Mucosa of descending colon (tissue), 3 donors: Measurements from ENCODE around the gene NLRX1. TPM values are rescaled to one million over a fixed set of nuclear protein-coding genes. Genes with fewer than 3 reads are reported as not detected.

Source experiments
- ATAC-seq: fragments of 200-7000 bp; cut with Tn5 transposase; one replicate; pipeline ENCODE4 v1.9.1; 2020; ENCODE audit warnings: mild to moderate bottlenecking, moderate library complexity
- DNase-seq, 3 donors: peaks; one replicate each; pipeline ENCODE4 v3.0.0-alpha.2; 2020
- H3K36me3 ChIP-seq: fragments of 200-600 bp; one replicate; pipeline ENCODE4 v1.8.0; 2021; ENCODE audit warnings: low read depth, mild to moderate bottlenecking
- H3K4me1 ChIP-seq: fragments of 200-600 bp; one replicate; pipeline ENCODE4 v1.8.0; 2021; ENCODE audit warnings: low read depth, mild to moderate bottlenecking
- H3K4me3 ChIP-seq: fragments of 200-600 bp; one replicate; pipeline ENCODE4 v1.8.0; 2021; ENCODE audit warnings: mild to moderate bottlenecking
- H3K9me3 ChIP-seq: fragments of 200-600 bp; one replicate; pipeline ENCODE4 v1.8.0; 2021; ENCODE audit warnings: mild to moderate bottlenecking
- intact Hi-C, 2 donors: fragments of 100-400 bp; cut with DNase I in 1 of 2; cut with micrococcal nuclease in 1 of 2; formaldehyde crosslinking; loops; one replicate each; pipeline versions ENCODE4 v1.11.0 to v1.11.1; 2022; cut with DNase I, micrococcal nuclease
- total RNA-seq, 3 donors: library from RNA; stranded (reverse); fragmentation: NEBNext Ultra II Directional in 2 of 3; extraction: Animal tissue kit (Norgen Biotek cat#: 25700) in 2 of 3; gene quantifications; one replicate each; pipeline versions ENCODE4 v1.2.1 to v1.2.4, GENCODE V29; 2021 to 2023
- TF ChIP-seq, protein P1 (sequence below): fragments of 200-600 bp; IDR thresholded peaks from one replicate; pipeline ENCODE4 v1.8.0; 2022; ENCODE audit warnings: antibody characterized with exemption, mild to moderate bottlenecking
- donor health status: DM: no; HTN: no; CAD: no; lungs with moderate emphysema.
- donor health status: DM: no; HTN: no; CAD: no.
- donor health status: DM: no; HTN: yes; CAD: no.

Gene NLRX1
- total RNA-seq, 3 donors from 2014 or later, result 14.1 to 19.3 (median 16.3) TPM

DNA sequence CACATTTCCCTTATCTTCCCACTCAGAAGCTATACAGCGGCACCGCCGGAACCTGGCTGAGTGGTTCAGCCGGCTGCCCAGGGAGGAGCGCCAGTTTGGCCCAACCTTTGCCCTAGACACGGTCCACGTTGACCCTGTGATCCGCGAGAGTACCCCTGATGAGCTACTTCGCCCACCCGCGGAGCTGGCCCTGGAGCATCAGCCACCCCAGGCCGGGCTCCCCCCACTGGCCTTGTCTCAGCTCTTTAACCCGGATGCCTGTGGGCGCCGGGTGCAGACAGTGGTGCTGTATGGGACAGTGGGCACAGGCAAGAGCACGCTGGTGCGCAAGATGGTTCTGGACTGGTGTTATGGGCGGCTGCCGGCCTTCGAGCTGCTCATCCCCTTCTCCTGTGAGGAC, 4.9 kb downstream of the NLRX1 start:
- ATAC-seq, result no peak
- no peak for DNase-seq
- Histone ChIP-seq H3K36me3 (no peaks in the 10 kb centered on the region), H3K4me3 (no peak overlapping the region), H3K4me1 (no peaks in the 10 kb centered on the region), H3K9me3 (no peaks in the 10 kb centered on the region)
- intact Hi-C loops, result no loop called here
- TF ChIP-seq, protein P1, sequence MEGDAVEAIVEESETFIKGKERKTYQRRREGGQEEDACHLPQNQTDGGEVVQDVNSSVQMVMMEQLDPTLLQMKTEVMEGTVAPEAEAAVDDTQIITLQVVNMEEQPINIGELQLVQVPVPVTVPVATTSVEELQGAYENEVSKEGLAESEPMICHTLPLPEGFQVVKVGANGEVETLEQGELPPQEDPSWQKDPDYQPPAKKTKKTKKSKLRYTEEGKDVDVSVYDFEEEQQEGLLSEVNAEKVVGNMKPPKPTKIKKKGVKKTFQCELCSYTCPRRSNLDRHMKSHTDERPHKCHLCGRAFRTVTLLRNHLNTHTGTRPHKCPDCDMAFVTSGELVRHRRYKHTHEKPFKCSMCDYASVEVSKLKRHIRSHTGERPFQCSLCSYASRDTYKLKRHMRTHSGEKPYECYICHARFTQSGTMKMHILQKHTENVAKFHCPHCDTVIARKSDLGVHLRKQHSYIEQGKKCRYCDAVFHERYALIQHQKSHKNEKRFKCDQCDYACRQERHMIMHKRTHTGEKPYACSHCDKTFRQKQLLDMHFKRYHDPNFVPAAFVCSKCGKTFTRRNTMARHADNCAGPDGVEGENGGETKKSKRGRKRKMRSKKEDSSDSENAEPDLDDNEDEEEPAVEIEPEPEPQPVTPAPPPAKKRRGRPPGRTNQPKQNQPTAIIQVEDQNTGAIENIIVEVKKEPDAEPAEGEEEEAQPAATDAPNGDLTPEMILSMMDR, result no peak

DNA sequence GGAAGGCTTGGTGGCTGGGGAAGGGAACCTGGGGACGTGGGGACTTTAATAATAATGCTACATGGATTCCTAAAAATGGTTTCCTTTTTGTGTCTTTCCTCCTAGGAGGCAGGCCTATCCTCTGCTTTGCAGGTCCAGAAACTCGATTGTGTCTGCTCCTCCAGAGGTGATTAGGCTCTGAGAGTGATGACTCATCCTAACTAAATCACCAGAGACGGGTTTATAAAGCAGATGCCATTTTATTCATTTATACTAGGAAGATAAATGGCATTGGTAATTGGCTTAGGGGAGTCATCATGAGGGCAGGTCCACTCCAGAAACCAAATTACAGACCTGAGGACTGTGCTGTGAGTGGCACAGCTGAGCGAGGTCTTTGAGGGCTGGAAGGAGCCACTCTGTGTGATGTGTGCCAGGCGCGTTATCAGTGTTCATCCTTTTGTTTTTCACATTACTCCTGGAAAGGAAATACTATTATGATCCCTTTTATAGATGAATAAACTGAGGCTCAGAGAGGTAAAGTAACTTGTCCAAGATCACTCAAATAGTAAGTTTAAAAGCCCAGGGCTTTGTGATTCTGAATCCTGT, 7.1 kb downstream of the NLRX1 start:
- Histone ChIP-seq H3K4me1 (no peaks in the 10 kb centered on the region), H3K36me3 (no peaks in the 10 kb centered on the region), H3K9me3 (no peaks in the 10 kb centered on the region), H3K4me3 (no peak overlapping the region)
- TF ChIP-seq, protein P1, result no peak
- DNase-seq, result no peak
- peak; percentile 35 for ATAC-seq
- intact Hi-C loops, result no loop called here

DNA sequence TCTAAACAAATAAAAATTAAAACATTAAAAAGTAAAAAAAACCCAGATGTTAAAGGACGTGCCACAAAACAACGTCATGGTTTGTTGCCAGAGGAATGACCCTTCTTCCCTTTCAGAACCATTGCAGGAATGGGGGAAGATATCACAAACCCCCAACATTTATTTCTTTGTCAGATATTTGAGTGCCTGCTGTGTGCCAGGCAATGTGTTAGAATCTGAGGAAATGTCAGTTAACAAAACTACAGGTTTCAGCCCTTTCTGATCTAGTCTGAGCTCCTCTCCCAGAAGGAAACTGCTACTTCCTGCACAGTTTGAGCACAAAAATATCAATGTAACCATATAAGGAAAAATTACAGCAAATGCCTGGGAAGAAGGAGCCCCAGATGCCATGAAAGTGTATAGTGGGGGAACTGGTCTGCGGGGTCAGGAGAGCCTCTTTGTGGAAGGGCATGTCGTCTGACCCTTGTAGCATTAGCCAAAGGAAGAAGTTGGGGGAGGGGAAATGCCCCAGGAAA, 9.7 kb downstream of the NLRX1 start:
- TF ChIP-seq, protein P1, result no peak
- DNase-seq, result no peak
- Histone ChIP-seq H3K4me3 (no peak overlapping the region), H3K9me3 (no peaks in the 10 kb centered on the region), H3K4me1 (no peaks in the 10 kb centered on the region), H3K36me3 (no peaks in the 10 kb centered on the region)
- intact Hi-C loops, result no loop called here
- ATAC-seq, result no peak

DNA sequence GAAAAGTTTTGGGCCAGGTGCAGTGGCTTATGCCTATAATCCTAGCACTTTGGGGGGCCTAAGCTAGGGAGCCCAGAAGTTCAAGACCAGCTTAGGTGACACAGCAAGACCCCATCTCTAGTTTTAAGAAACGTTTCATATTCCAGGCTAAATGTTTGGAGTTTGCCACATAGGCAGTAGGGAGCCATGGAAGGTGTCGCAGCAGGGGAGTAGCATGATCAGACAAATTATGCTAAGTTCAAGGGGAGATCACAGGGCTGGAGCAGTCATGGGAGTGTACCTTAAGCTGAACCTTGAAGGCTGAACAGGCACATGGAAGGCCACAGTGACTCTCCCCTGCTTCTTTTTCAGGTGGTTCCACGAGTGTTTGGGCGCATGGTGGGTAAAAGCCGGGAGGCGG, 10.8 kb downstream of the NLRX1 start:
- no peaks in the 10 kb centered on the region for H3K9me3 ChIP-seq
- intact Hi-C loops, result no loop called here
- TF ChIP-seq, protein P1, result no peak
- ATAC-seq, result no peak
- H3K4me3 ChIP-seq, result no peak overlapping the region
- no peaks in the 10 kb centered on the region for H3K36me3 ChIP-seq
- no peaks in the 10 kb centered on the region for H3K4me1 ChIP-seq
- DNase-seq, result no peak

DNA sequence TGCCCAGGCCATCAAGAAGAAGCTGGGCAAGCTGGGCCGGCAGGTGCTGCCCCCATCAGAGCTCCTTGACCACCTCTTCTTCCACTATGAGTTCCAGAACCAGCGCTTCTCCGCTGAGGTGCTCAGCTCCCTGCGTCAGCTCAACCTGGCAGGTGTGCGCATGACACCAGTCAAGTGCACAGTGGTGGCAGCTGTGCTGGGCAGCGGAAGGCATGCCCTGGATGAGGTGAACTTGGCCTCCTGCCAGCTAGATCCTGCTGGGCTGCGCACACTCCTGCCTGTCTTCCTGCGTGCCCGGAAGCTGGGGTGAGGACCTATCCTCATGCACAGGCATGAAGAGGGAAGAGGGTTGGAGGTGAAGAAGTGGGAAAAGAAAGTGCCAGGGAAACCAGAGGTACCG, 11.5 kb downstream of the NLRX1 start:
- intact Hi-C loops, result loop anchor here in 1 of 2 donors (10.0 kb wide), 1 partner anchor 45 kb away; no protein-coding TSS in a partner anchor
- no peak overlapping the region for H3K4me3 ChIP-seq
- no peaks in the 10 kb centered on the region for H3K9me3 ChIP-seq
- DNase-seq (no peak), ATAC-seq (no peak)
- no peaks in the 10 kb centered on the region for H3K36me3 ChIP-seq
- TF ChIP-seq, protein P1, result no peak
- peaks cover 3% of the 10 kb centered on the region for H3K4me1 ChIP-seq
